Tibial nerve (tissue), 3 donors: ENCODE measurements around the gene PDXP.

Experiments used
- POLR2A ChIP-seq, 2 donors: fragments of 450-650 bp; IDR thresholded peaks; one replicate each; pipeline ENCODE4 v1.6.1; 2017; ENCODE audit warnings: antibody characterized with exemption in 2 of 2, mild to moderate bottlenecking in 2 of 2, moderate library complexity in 2 of 2
- TF ChIP-seq, protein P1 (sequence below), 5 experiments: fragments of 200-600 bp in 3 of 5; fragments of 450-650 bp in 2 of 5; sonication (generic) in 3 of 5; IDR thresholded peaks; one replicate each; pipeline ENCODE4 v1.5.1; 2016 to 2019; ENCODE audit warnings: antibody characterized with exemption in 5 of 5, mild to moderate bottlenecking in 3 of 5, moderate library complexity in 2 of 5

DNA sequence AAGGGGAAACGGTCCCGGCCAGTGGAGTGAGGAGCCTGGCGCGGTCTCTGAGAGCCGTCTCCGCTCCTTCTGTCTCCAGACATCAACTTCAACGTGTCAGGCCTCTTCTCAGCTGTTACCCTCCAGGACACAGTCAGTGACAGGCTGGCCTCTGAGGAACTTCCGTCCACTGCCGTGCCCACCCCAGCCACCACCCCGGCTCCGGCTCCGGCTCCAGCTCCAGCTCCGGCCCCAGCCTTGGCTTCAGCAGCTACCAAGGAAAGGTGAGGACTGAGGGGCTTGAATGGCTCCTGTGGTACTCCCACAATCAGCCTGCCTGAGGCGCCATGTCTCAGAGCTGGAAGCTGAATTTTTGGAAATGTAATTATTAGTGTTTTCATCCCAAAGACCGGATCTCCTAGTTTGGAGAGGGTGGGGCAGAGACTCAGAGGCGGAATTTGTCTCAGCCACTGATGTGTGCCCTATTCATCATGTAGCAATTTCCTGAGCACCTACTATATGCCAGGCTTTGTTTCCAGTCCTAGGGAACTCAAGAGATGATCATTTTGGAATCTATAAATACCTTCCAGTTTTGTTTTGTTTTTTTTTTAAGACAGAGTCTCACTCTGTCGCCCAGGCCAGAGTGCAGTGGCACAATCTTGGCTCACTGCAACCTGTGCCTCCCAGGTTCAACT is 7.9 kb upstream of the PDXP start:
- TF ChIP-seq, protein P1, sequence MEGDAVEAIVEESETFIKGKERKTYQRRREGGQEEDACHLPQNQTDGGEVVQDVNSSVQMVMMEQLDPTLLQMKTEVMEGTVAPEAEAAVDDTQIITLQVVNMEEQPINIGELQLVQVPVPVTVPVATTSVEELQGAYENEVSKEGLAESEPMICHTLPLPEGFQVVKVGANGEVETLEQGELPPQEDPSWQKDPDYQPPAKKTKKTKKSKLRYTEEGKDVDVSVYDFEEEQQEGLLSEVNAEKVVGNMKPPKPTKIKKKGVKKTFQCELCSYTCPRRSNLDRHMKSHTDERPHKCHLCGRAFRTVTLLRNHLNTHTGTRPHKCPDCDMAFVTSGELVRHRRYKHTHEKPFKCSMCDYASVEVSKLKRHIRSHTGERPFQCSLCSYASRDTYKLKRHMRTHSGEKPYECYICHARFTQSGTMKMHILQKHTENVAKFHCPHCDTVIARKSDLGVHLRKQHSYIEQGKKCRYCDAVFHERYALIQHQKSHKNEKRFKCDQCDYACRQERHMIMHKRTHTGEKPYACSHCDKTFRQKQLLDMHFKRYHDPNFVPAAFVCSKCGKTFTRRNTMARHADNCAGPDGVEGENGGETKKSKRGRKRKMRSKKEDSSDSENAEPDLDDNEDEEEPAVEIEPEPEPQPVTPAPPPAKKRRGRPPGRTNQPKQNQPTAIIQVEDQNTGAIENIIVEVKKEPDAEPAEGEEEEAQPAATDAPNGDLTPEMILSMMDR (IDR thresholded peaks at IDR 0.05): no peak
- TF ChIP-seq POLR2A (IDR thresholded peaks at IDR 0.05): no peak
